ENCODE data around the gene STX10. TPM values are rescaled to one million over a fixed set of nuclear protein-coding genes. Genes with fewer than 3 reads are reported as not detected.
A peak's percentile ranks its signal among the peaks of the same experiment; 100 is the strongest.

STX10 gene
- total RNA-seq, 6 experiments from 2014 or later = 48.5 to 63.4 (median 54.0) TPM

DNA sequence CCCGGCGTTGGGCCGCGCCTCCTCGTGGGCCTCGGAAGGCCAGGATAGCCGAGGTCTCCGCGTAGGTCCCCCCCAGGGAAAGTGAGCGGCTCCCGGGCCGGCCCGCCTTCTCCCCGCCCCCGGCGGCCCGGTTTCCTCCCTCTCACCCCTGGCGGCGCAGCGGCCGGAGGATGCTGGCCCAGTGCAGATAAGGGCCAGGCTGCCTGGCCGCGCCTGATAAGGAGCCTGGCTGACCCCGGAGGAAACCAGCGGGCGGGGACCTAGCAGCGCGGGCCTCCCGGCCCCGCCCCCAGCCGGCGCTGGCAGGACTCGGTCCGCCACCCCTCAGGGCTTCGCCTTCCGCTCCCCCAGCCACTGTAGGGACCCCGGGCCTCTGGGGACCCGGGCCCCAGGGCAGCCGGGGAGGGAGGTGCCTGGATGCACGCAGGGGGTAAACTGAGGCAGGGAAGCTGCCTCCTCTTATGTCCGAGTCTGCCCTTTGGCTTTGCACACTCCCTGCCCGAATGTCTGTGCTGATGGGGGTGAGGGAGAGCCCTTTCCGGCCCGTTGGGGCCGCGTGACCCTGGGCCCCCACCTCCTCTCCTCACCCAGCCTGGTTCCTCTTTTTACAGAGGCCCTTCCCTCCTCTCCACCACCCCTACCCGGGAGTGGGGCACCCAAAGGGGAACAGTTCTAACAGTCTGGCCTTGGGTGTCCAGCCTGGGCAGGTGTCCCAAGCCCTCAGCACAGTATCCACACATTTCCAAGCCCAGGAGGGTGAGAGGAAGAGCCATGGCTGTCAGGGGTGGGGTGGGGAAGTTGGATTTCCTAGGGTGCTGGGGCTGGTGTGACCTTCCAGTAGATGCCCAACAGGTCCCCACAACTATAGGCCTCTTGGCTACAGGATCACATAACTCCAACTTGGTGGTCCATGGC lies 47.3 kb downstream of the STX10 start, which contains the start of gene LYL1:
Gene LYL1 (minus strand): TSS at position 193 of the 915 bp plus-strand sequence. CDS start 1,687 bp downstream, outside the sequence.
- Mint-ChIP-seq H3K9me3 (no peaks in the 10 kb centered on the region), H3K36me3 (ENCODE audit: low read depth) (peaks cover 13% of the 10 kb centered on the region; the same call in 1 of the 2 replicates), H3K27me3 (ENCODE audit: insufficient read depth) (peaks cover 12% of the 10 kb centered on the region), H3K27ac (peak within 1 kb of the TSS; percentile 55), H3K4me1 (ENCODE audit: low read depth) (peaks cover 30% of the 10 kb centered on the region), H3K4me3 (peak within 1 kb of the TSS; percentile 81)
- TF ChIP-seq, protein P1, sequence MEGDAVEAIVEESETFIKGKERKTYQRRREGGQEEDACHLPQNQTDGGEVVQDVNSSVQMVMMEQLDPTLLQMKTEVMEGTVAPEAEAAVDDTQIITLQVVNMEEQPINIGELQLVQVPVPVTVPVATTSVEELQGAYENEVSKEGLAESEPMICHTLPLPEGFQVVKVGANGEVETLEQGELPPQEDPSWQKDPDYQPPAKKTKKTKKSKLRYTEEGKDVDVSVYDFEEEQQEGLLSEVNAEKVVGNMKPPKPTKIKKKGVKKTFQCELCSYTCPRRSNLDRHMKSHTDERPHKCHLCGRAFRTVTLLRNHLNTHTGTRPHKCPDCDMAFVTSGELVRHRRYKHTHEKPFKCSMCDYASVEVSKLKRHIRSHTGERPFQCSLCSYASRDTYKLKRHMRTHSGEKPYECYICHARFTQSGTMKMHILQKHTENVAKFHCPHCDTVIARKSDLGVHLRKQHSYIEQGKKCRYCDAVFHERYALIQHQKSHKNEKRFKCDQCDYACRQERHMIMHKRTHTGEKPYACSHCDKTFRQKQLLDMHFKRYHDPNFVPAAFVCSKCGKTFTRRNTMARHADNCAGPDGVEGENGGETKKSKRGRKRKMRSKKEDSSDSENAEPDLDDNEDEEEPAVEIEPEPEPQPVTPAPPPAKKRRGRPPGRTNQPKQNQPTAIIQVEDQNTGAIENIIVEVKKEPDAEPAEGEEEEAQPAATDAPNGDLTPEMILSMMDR (IDR thresholded peaks at IDR 0.05) = no peak
- DNase-seq = peak; percentile 48

DNA sequence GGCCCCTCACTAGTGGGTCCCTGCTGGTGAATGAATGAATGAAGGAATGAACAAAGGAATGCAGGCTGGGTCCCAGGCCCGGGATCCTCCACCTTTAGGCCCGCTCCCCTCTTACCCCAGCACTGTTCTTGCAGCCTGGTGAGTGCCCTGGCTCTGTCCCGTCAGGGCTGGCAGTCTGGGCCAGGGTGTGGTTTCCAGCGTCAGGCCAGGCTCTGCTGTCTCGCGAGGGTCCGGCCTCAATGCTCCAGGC lies 47.8 kb downstream of the STX10 start:
- H3K4me1 Mint-ChIP-seq (ENCODE audit: low read depth) = peaks cover 30% of the 10 kb centered on the region
- DNase-seq = no peak
- H3K36me3 Mint-ChIP-seq (ENCODE audit: low read depth) = peaks cover 10% of the 10 kb centered on the region; the same call in 1 of the 2 replicates
- peak overlapping the region; percentile 81 for H3K4me3 Mint-ChIP-seq
- peaks cover 11% of the 10 kb centered on the region for H3K27me3 Mint-ChIP-seq (ENCODE audit: insufficient read depth)
- H3K27ac Mint-ChIP-seq = peak overlapping the region; percentile 52
- no peaks in the 10 kb centered on the region for H3K9me3 Mint-ChIP-seq
- TF ChIP-seq, protein P1 (IDR thresholded peaks at IDR 0.05) = no peak

DNA sequence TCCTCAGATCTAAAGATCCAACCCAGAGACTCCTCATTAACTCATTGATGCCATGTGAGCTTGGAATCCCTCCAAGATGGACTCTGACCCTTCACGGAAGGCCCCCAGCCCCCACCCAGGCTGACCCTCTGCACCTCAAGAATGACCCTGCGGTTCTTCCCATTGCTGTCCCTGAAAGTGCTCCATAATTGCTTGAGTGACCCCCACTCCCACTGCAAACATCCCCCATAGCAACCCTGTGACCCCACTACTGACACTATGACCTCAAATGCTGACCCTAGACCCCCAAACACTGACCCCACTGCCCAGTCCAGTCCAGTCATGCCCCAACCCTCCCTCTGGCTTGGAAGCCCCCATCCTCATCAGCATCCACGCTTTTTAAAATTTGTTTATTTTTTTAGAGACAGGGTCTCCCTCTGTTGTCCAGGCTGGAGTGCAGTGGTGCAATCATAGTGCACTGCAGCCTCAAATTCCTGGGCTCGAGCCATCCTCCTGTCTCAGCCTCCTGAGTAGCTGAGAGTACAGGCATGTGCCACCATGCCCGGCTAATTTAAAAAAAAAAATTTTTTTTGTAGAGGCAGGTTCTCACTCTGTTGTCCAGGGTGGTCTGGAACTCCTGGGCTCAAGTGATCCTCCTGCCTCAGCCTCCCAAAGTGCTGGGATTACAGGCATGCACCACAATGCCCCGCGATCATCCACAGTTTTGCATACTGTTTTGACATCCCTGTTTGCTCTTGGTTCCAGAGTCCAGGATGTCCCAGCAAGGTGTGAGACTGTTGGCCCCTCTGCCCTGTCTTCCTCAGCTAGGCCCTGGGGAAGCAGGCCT lies 48.4 kb downstream of the STX10 start:
- TF ChIP-seq, protein P1 (IDR thresholded peaks at IDR 0.05) = 0 out of 2 replicates have a peak, but pooled peaks have one; percentile 9
- DNase-seq = no peak
- Mint-ChIP-seq H3K4me3 (peak overlapping the region; percentile 81), H3K9me3 (no peaks in the 10 kb centered on the region), H3K36me3 (ENCODE audit: low read depth) (peaks cover 14% of the 10 kb centered on the region), H3K4me1 (ENCODE audit: low read depth) (peaks cover 30% of the 10 kb centered on the region), H3K27me3 (ENCODE audit: insufficient read depth) (peaks cover 9% of the 10 kb centered on the region), H3K27ac (peak overlapping the region; percentile 55)

DNA sequence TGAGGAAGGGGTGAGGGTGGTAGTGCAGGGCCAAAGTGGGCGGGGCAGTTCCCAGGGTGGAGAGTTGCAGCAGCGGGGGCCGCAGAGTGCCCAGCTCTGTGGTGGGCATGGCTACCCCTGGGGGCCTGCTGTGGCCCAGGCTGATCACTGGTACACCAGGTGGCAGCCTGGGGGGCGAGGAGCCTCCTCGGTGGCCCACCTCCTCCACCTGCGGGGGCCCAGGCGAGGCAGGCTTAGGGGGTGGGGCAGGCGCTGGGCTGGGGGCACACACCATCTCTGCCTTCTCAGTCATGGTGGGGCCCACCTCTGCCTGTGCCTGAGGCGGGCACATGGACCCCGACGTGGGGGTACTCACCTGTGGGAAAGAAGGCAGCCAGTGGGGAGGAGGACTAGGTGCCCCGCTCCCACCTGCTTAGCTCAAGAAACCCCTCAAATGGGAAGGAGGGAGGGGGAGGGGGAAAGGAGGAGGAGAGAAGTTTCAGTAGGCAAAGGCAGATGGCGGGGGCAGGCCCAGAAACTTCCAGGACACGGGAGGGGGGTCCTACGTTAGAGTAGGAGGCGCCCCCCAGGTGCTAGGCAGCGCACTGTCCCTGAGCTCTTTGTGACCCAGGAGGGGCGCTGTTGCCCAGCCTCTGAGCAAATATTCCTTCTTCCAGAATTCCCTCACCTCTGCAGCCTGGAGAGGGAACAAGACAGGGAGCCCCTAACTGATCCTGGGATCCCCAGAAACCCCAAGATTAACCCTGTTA lies 49.2 kb downstream of the STX10 start:
- Mint-ChIP-seq H3K4me3 (peak overlapping the region; percentile 81), H3K36me3 (ENCODE audit: low read depth) (peaks cover 16% of the 10 kb centered on the region), H3K9me3 (no peaks in the 10 kb centered on the region), H3K27ac (peak overlapping the region; percentile 55), H3K4me1 (ENCODE audit: low read depth) (peaks cover 30% of the 10 kb centered on the region), H3K27me3 (ENCODE audit: insufficient read depth) (peaks cover 9% of the 10 kb centered on the region)
- no peak for DNase-seq
- TF ChIP-seq, protein P1 (IDR thresholded peaks at IDR 0.05) = peak; percentile 69

DNA sequence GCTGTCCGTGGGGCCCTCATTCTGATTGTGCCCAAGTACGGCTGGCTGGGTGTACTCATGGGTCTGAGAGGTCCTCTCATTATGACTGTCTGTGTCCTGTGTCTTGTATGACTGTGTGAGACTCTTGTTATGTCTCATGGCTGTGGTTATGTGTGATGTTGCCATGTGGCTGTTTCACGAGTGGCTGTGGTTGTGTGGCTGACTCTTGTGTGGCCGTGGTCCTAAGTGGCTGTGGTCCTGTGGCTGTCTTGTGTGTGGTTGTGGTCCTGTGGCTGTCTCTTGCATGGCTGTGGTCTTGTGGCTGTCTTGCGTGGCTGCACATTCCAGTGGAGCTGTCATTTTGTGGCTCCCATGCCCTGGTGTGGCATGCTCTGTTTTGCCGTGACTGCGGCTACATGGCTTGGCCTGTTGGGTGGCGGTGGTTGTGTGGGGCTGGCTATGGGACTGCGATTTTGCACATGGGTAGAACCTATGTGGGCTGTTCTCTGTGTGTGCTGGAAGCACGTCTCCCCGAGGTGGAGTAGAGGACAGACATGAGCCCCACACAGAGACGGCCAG lies 50.1 kb downstream of the STX10 start:
- peaks cover 30% of the 10 kb centered on the region for H3K4me1 Mint-ChIP-seq (ENCODE audit: low read depth)
- H3K9me3 Mint-ChIP-seq = no peaks in the 10 kb centered on the region
- peaks cover 9% of the 10 kb centered on the region for H3K27me3 Mint-ChIP-seq (ENCODE audit: insufficient read depth)
- DNase-seq = peak; percentile 56
- TF ChIP-seq, protein P1 (IDR thresholded peaks at IDR 0.05) = no peak
- peak overlapping the region; percentile 87 for H3K27ac Mint-ChIP-seq
- H3K36me3 Mint-ChIP-seq (ENCODE audit: low read depth) = peaks cover 18% of the 10 kb centered on the region
- H3K4me3 Mint-ChIP-seq = peak overlapping the region; percentile 9; the same call in 1 of the 2 replicates

All from HFFc6 (cell line).